ENCODE results near the gene SIK1.
"Not testable (repeated sequence)": the region's sequence is repeated elsewhere in the genome, so short reads cannot be mapped to it uniquely, and the experiment has no call there.

GRCh38 chr21:43444524-43444923 lies 17.6 kb upstream of the SIK1 start:
- TF ChIP-seq, protein P1, sequence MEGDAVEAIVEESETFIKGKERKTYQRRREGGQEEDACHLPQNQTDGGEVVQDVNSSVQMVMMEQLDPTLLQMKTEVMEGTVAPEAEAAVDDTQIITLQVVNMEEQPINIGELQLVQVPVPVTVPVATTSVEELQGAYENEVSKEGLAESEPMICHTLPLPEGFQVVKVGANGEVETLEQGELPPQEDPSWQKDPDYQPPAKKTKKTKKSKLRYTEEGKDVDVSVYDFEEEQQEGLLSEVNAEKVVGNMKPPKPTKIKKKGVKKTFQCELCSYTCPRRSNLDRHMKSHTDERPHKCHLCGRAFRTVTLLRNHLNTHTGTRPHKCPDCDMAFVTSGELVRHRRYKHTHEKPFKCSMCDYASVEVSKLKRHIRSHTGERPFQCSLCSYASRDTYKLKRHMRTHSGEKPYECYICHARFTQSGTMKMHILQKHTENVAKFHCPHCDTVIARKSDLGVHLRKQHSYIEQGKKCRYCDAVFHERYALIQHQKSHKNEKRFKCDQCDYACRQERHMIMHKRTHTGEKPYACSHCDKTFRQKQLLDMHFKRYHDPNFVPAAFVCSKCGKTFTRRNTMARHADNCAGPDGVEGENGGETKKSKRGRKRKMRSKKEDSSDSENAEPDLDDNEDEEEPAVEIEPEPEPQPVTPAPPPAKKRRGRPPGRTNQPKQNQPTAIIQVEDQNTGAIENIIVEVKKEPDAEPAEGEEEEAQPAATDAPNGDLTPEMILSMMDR (IDR thresholded peaks at IDR 0.05), result not testable (repeated sequence)
- TF ChIP-seq POLR2A (IDR thresholded peaks at IDR 0.05), result not testable (repeated sequence)
